HCT116 (cell line): ENCODE data around the gene GALNT7. TPM values are rescaled to one million over a fixed set of nuclear protein-coding genes. Genes with fewer than 3 reads are reported as not detected.

Experiments
- ATAC-seq: fragments of 200-7000 bp; cut with Tn5 transposase; 2 replicates; pipeline ENCODE4 v1.9.1; 2020; ENCODE audit warnings: mild to moderate bottlenecking, moderate library complexity
- BruUV-seq: library from RNA; stranded (reverse); fragments of 400-500 nt; replicated peaks from 2 replicates; lab custom pipeline; 2021; lab: Mats Ljungman, UMichigan
- CTCF ChIA-PET: fragments of 300-600 bp; sonication (Branson Sonifier 250); formaldehyde crosslinking; loops from one replicate; lab custom pipeline; 2021; ENCODE audit warnings: antibody characterized with exemption; lab: Charles Lee
- POLR2A ChIA-PET: fragments of 300-600, 350-600 bp; sonication (Branson Sonifier 250); formaldehyde crosslinking; loops from one replicate; lab custom pipeline; 2021; ENCODE audit warnings: antibody characterized with exemption; lab: Charles Lee
- RAD21 ChIA-PET, 2 experiments: fragments of 300-600 bp; sonication (Branson Sonifier 250); formaldehyde crosslinking; loops; one replicate each; lab custom pipeline; 2023; ENCODE audit warnings: low total read pairs in 2 of 2; ENCODE audit not compliant: uncharacterized antibody in 2 of 2, unreplicated experiment in 2 of 2, low non-redundant PET in 1 of 2; lab: Charles Lee
- DNase-seq: peaks from one replicate; pipeline ENCODE4 v3.0.0-alpha.2; 2010; ENCODE audit warnings: low read depth, low spot score
- H2AFZ ChIP-seq: fragments of 200-600 bp; shearing (Covaris generic), sonication (generic); 2 replicates; pipeline ENCODE4 v1.6.1; 2017; ENCODE audit warnings: low read depth, mixed run types, mixed read lengths, antibody characterized with exemption, low read length; ENCODE audit not compliant: poor library complexity, severe bottlenecking
- H3K27ac ChIP-seq: 2 replicates; pipeline ENCODE4 v1.5.1; 2012; ENCODE audit warnings: low read depth, low read length
- H3K27me3 ChIP-seq: fragments of 200-600 bp; sonication (generic); 2 replicates; pipeline ENCODE4 v1.6.1; 2016; ENCODE audit warnings: mixed run types, low read length, mixed read lengths; ENCODE audit not compliant: insufficient read depth
- H3K36me3 ChIP-seq, 2 experiments: fragments of 200-500 bp in 1 of 2; fragments of 200-600 bp in 1 of 2; sonication (Bioruptor generic) in 1 of 2; sonication (generic) in 1 of 2; 2 replicates each; pipeline versions ENCODE4 v1.5.1 to v1.6.1; 2014 to 2016; ENCODE audit warnings: low read length in 2 of 2, inconsistent platforms in 1 of 2, mixed read lengths in 1 of 2, mixed run types in 1 of 2; ENCODE audit not compliant: insufficient read depth in 2 of 2, control insufficient read depth in 1 of 2
- H3K4me1 ChIP-seq, 2 experiments: fragments of 200-600 bp in 1 of 2; sonication (generic) in 1 of 2; 2 replicates each; pipeline versions ENCODE4 v1.5.1 to v1.6.1; 2012 to 2017; ENCODE audit warnings: low read length in 2 of 2, inconsistent platforms in 1 of 2, mild to moderate bottlenecking in 1 of 2, mixed read lengths in 1 of 2, mixed run types in 1 of 2, moderate library complexity in 1 of 2; ENCODE audit not compliant: insufficient read depth in 2 of 2, control insufficient read depth in 1 of 2
- H3K4me2 ChIP-seq: fragments of 200-600 bp; sonication (generic); 2 replicates; pipeline ENCODE4 v1.6.1; 2017; ENCODE audit warnings: mixed run types, low read length, mixed read lengths
- H3K4me3 ChIP-seq, 2 experiments: fragments of 200-600 bp in 1 of 2; sonication (generic) in 1 of 2; replicated peaks in 1 of 2; 2 replicates each; pipeline ENCODE4 v1.5.1; 2011 to 2016; ENCODE audit warnings: low read length in 2 of 2, control low read depth in 1 of 2, low read depth in 1 of 2, mild to moderate bottlenecking in 1 of 2, mixed read lengths in 1 of 2, mixed run types in 1 of 2
- H3K79me2 ChIP-seq: fragments of 200-600 bp; sonication (generic); 2 replicates; pipeline ENCODE4 v1.6.1; 2017; ENCODE audit warnings: mild to moderate bottlenecking, mixed run types, low read length, moderate library complexity, mixed read lengths; ENCODE audit not compliant: insufficient read depth
- H3K9ac ChIP-seq: fragments of 200-600 bp; sonication (generic); 2 replicates; pipeline ENCODE4 v1.6.1; 2016; ENCODE audit warnings: low read length, mixed read lengths
- H3K9me2 ChIP-seq: fragments of 200-600 bp; sonication (generic), shearing (Covaris generic); 2 replicates; pipeline ENCODE4 v1.6.1; 2017; ENCODE audit warnings: mixed run types, mild to moderate bottlenecking, moderate library complexity; ENCODE audit not compliant: insufficient read depth
- H3K9me3 ChIP-seq, 2 experiments: fragments of 200-500 bp in 1 of 2; fragments of 200-600 bp in 1 of 2; sonication (Bioruptor generic) in 1 of 2; sonication (generic) in 1 of 2; 2 replicates each; pipeline ENCODE4 v1.6.1; 2014 to 2017; ENCODE audit warnings: low read length in 2 of 2, mixed read lengths in 2 of 2, inconsistent platforms in 1 of 2, low read depth in 1 of 2, mild to moderate bottlenecking in 1 of 2, mixed run types in 1 of 2, moderate library complexity in 1 of 2; ENCODE audit not compliant: control insufficient read depth in 1 of 2, insufficient read depth in 1 of 2
- H4K20me1 ChIP-seq: fragments of 200-600 bp; sonication (generic), shearing (Covaris generic); 2 replicates; pipeline ENCODE4 v1.6.1; 2017; ENCODE audit warnings: mixed run types, mild to moderate bottlenecking, moderate library complexity; ENCODE audit not compliant: insufficient read depth
- ATF3 ChIP-seq: IDR thresholded peaks from 2 replicates; pipeline ENCODE4 v1.6.1; 2012
- CBX3 ChIP-seq: IDR thresholded peaks from 2 replicates; pipeline ENCODE4 v1.6.1; 2012; ENCODE audit warnings: low read depth
- CEBPB ChIP-seq: IDR thresholded peaks from 2 replicates; pipeline ENCODE4 v1.6.1; 2012; ENCODE audit warnings: low read depth
- ELF1 ChIP-seq: IDR thresholded peaks from 2 replicates; pipeline ENCODE4 v1.6.1; 2012; ENCODE audit warnings: low read depth, borderline replicate concordance
- EZH2 ChIP-seq: fragments of 200-600 bp; sonication (generic); IDR thresholded peaks from 2 replicates; pipeline ENCODE4 v1.6.1; 2017; ENCODE audit warnings: antibody characterized with exemption, mixed run types
- EZH2phosphoT487 ChIP-seq: fragments of 200-600 bp; IDR thresholded peaks from 2 replicates; pipeline ENCODE4 v1.6.1; 2018; ENCODE audit warnings: antibody characterized with exemption, borderline replicate concordance
- FOSL1 ChIP-seq: IDR thresholded peaks from 2 replicates; pipeline ENCODE4 v1.6.1; 2012; ENCODE audit warnings: low read depth
- JUND ChIP-seq: IDR thresholded peaks from 2 replicates; pipeline ENCODE4 v1.6.1; 2012
- MAX ChIP-seq: IDR thresholded peaks from 2 replicates; pipeline ENCODE4 v1.6.1; 2012
- POLR2A ChIP-seq: IDR thresholded peaks from 2 replicates; pipeline ENCODE4 v1.7.0; 2011; ENCODE audit warnings: borderline replicate concordance; ENCODE audit not compliant: insufficient read depth, insufficient read length; ENCODE audit errors: extremely low read depth
- POLR2AphosphoS5 ChIP-seq: IDR thresholded peaks from 2 replicates; pipeline ENCODE4 v1.6.1; 2011; ENCODE audit warnings: mild to moderate bottlenecking, low read depth, low read length, moderate library complexity
- REST ChIP-seq: IDR thresholded peaks from 2 replicates; pipeline ENCODE4 v1.6.1; 2012; ENCODE audit warnings: low read depth
- SIN3A ChIP-seq: IDR thresholded peaks from 2 replicates; pipeline ENCODE4 v1.6.1; 2012; ENCODE audit warnings: low read depth
- SP1 ChIP-seq: IDR thresholded peaks from 2 replicates; pipeline ENCODE4 v1.6.1; 2012; ENCODE audit warnings: low read depth
- SRF ChIP-seq: IDR thresholded peaks from 2 replicates; pipeline ENCODE4 v1.6.1; 2012; ENCODE audit warnings: low read depth
- ZFX ChIP-seq: fragments of 450-650 bp; IDR thresholded peaks from 2 replicates; pipeline ENCODE4 v1.6.1; 2017
- intact Hi-C: fragments of 100-400 bp; cut with micrococcal nuclease; formaldehyde crosslinking; loops from 2 replicates; pipeline ENCODE4 v1.10.0; 2022
- total RNA-seq: library from RNA; stranded (reverse); gene quantifications from one replicate; pipeline ENCODE4 v1.2.1, GENCODE V29; 2021; ENCODE audit not compliant: unreplicated experiment

The GALNT7 gene
- total RNA-seq, 1 experiment from 2014 or later, result 21.3 TPM

GRCh38 chr4:173152104-173152503 lies 16.5 kb upstream of the GALNT7 start:
- ChIA-PET RAD21 (no interaction called here), POLR2A (no interaction called here), CTCF (no interaction called here)
- no peak for ATAC-seq
- BruUV-seq, result no TSS peak
- no peak for TF ChIP-seq REST
- TF ChIP-seq CEBPB, result no peak
- no peak for TF ChIP-seq SIN3A
- TF ChIP-seq POLR2A, result no peak
- no peak for TF ChIP-seq EZH2phosphoT487
- no peak for TF ChIP-seq CBX3
- no peak for TF ChIP-seq EZH2
- TF ChIP-seq MAX, result no peak
- no peak for TF ChIP-seq POLR2AphosphoS5
- TF ChIP-seq FOSL1, result no peak
- no peak for TF ChIP-seq ATF3
- no peak for TF ChIP-seq SP1
- no peak for TF ChIP-seq ELF1
- no peak for TF ChIP-seq JUND
- no peak for TF ChIP-seq ZFX
- no peak for TF ChIP-seq SRF
- Histone ChIP-seq H3K4me2 (no peak overlapping the region), H3K4me1 (peaks cover 4 to 10% of the 10 kb centered on the region in 2 experiments; a peak in 3 of 4 replicates), H3K36me3 (no peaks in the 10 kb centered on the region), H3K27ac (no peak overlapping the region), H4K20me1 (no peaks in the 10 kb centered on the region), H3K9ac (no peak overlapping the region), H3K79me2 (no peaks in the 10 kb centered on the region), H3K9me2 (no peaks in the 10 kb centered on the region), H3K27me3 (no peaks in the 10 kb centered on the region), H3K4me3 (no peak overlapping the region), H2AFZ (no peak overlapping the region), H3K9me3 (no peaks in the 10 kb centered on the region)
- DNase-seq, result no peak
- intact Hi-C loops, result no loop called here
